Stimulated activated CD4-positive, alpha-beta T cell treated with anti-CD3 and anti-CD28 coated beads, TNF-alpha, amount 100 ng/mL, for 48 hours (primary cell): Measurements from ENCODE around the gene PCDHA6.
"Not testable (repeated sequence)": the region's sequence is repeated elsewhere in the genome, so short reads cannot be mapped to it uniquely, and the experiment has no call there.

ENCODE experiments used
- DNase-seq, 3 donors: peaks; one replicate each; pipeline ENCODE4 v3.0.0-alpha.2; 2020; ENCODE audit warnings: low read depth in 3 of 3

PCDHA6 gene

DNA sequence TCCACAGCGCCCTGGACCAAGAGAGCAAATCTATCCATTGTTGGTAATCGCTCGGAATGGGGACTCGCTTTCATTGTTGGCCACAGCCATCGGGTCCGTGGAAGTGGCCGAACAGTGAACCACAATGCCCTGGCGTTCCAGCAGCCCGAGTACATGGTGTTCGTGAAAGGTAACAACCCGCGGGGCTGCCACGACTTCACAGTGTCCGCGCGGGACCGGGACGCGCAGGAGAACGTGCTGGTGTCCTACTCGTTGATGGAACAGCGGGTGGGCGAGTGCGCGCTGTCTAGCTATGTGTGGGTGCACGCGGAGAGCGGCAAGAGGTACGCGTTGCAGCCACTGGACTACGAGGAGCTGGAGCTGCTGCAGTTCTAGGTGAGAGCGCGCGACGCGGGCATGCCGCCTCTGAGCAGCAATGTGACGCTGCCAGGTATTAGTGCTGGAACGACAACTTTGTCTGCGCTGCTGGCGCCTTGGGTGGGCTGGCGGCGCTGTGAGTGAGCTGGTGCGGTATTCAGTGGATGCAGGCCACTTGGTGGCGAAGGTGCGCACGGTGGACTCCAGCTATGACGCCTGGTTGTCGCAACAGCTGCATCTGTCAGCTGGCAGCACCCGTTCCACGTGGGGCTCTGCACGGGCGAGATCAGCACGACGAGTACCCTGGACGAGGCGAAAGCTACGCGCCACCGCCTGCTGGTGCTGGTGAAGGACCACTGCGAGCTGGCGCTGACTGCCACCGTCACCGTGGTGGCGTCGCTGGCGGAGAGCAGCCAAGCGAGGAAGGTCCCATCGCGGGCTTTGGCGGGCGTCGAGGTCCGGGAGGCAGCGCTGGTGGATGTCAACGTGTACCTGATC, 34.9 kb downstream of the PCDHA6 start:
- no peak for DNase-seq

DNA sequence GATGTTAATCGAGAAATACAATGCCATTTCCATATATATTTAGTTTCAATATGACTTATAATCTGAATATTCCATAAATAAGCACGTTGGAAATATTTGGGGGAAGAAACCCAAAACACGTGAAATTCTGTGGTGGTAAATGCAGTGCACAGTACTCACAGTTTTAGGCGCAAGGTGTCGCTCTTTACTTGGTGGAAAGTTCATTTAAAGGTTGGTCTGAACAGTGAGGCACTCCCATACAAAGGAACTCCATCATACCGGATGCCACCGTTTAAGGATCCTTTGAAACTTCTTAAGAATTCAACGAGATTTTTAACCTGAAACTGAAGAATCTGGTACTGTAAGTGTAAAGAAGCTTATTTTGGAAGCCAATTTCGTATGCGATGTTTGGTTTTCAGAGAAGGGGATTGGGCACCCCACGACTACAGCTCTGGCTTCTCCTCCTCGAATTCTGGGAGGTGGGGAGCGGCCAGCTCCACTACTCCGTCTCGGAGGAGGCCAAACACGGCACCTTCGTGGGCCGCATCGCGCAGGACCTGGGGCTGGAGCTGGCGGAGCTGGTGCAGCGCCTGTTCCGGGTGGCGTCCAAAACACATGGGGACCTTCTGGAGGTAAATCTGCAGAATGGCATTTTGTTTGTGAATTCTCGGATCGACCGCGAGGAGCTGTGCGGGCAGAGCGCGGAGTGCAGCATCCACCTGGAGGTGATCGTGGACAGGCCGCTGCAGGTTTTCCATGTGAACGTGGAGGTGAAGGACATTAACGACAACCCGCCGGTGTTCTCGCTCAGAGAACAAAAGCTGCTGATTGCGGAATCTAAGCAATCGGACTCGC, 41.2 kb downstream of the PCDHA6 start, which contains the start of gene PCDHA11:
TSS of gene PCDHA11 (plus strand) at position 237 of the 834 bp plus-strand sequence. CDS start at position 384, 147 bp downstream.
- DNase-seq: no peak

DNA sequence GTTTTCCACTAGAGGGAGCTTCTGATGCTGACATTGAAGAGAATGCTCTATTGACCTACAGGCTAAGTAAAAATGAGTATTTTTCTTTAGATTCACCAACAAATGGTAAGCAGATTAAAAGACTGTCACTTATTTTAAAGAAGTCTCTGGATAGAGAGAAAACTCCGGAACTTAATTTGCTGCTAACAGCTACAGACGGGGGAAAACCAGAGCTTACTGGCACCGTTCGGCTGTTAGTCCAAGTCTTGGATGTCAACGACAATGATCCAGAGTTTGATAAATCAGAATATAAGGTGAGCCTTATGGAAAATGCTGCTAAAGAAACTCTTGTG, 41.8 kb downstream of the PCDHA6 start:
- DNase-seq: no peak

DNA sequence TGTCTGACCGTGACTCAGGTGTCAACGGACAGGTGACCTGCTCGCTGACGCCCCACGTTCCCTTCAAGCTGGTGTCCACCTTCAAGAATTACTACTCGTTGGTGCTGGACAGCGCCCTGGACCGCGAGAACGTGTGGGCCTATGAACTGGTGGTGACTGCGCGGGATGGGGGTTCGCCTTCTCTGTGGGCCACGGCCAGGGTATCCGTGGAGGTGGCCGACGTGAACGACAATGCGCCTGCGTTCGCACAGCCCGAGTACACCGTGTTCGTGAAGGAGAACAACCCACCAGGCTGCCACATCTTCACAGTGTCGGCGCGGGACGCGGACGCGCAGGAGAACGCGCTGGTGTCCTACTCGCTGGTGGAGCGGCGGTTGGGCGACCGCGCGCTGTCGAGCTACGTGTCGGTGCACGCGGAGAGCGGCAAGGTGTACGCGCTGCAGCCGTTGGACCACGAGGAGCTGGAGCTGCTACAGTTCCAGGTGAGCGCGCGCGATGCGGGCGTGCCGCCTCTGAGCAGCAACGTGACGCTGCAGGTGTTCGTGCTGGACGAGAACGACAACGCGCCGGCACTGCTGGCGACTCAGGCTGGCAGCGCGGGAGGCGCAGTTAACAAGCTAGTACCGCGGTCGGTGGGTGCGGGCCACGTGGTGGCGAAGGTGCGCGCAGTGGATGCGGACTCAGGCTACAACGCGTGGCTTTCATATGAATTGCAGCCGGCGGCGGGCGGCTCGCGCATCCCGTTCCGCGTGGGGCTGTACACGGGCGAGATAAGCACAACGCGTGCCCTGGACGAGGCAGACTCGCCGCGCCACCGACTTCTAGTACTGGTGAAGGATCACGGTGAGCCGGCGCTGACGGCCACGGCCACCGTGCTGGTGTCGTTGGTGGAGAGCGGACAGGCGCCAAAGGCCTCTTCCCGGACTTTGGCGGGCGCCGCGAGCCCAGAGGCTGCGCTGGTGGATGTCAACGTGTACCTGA, 42.8 kb downstream of the PCDHA6 start:
- DNase-seq: no peak

DNA sequence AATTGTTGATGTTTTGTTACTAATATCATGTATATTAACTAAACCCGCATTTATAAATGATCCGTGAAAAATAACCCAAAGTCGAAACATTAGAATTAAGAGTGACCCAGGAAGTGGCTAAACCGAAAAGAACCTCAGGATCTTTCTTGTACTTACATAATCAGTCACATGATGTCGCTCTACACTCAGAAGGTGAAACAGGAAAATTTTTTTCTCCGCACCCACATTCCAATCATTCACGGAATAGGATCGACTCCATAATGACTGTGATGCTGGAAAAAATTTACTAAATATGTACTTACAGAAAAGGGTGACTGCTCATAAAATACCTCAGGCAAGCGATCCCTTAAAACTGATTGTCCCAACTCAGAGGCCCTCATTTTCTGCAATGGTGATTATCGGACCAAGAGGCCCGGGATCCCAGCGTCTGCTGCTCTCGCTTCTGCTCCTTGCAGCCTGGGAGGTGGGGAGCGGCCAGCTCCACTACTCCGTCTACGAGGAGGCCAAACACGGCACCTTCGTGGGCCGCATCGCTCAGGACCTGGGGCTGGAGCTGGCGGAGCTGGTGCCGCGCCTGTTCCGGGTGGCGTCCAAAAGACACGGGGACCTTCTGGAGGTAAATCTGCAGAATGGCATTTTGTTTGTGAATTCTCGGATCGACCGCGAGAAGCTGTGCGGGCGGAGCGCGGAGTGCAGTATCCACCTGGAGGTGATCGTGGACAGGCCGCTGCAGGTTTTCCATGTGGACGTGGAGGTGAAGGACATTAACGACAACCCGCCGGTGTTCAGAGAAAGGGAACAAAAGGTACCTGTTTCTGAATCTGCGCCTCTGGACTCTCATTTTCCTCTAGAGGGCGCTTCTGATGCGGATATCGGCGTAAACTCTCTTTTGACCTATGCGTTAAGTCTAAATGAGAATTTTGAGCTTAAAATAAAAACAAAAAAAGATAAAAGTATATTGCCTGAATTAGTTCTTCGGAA, 47.6 kb downstream of the PCDHA6 start, which contains the start of gene PCDHA12:
TSS of gene PCDHA12 (plus strand) at position 224 of the 981 bp plus-strand sequence. CDS start at position 389, 165 bp downstream.
- no peak for DNase-seq

DNA sequence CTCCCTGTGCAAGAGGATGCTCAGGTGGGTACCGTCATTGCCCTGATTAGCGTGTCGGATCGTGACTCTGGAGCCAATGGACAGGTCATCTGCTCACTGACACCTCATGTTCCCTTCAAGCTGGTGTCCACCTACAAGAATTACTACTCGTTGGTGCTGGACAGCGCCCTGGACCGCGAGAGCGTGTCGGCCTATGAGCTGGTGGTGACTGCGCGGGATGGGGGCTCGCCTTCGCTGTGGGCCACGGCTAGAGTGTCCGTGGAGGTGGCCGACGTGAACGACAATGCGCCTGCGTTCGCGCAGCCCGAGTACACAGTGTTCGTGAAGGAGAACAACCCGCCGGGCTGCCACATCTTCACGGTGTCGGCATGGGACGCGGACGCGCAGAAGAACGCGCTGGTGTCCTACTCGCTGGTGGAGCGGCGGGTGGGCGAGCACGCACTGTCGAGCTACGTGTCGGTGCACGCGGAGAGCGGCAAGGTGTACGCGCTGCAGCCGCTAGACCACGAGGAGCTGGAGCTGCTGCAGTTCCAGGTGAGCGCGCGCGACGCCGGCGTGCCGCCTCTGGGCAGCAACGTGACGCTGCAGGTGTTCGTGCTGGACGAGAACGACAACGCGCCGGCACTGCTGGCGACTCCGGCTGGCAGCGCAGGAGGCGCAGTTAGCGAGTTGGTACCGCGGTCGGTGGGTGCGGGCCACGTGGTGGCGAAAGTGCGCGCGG, 48.9 kb downstream of the PCDHA6 start:
- not testable (repeated sequence) for DNase-seq

DNA sequence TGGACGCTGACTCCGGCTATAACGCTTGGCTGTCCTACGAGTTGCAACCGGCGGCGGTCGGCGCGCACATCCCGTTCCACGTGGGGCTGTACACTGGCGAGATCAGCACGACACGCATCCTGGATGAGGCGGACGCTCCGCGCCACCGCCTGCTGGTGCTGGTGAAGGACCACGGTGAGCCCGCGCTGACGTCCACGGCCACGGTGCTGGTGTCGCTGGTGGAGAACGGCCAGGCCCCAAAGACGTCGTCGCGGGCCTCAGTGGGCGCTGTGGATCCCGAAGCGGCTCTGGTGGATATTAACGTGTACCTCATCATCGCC, 49.5 kb downstream of the PCDHA6 start:
- DNase-seq: no peak
